GM18873 (cell line): Measurements from ENCODE around the gene SREBF2.

Experiments used
- ATAC-seq: cut with Tn5 transposase; IDR thresholded peaks from one replicate; pipeline ENCODE4 v1.9.1; 2021; ENCODE audit warnings: mild to moderate bottlenecking, moderate library complexity, moderate number of reproducible peaks; ENCODE audit not compliant: unreplicated experiment, low FRiP score

The SREBF2 gene

GRCh38 chr22:41906822-41907221 is 73.9 kb downstream of the SREBF2 start:
- no peak for ATAC-seq

GRCh38 chr22:41907436-41908401 is 74.8 kb downstream of the SREBF2 start:
- no peak for ATAC-seq

GRCh38 chr22:41908411-41909309 is 75.8 kb downstream of the SREBF2 start:
- ATAC-seq, result no peak

- ATAC-seq, result no peak
Observed at GRCh38 chr22:41909310-41910049, 76.6 kb downstream of the SREBF2 start.

GRCh38 chr22:41910050-41911000 is 77.4 kb downstream of the SREBF2 start:
- no peak for ATAC-seq

- no peak for ATAC-seq
Observed at GRCh38 chr22:41911001-41911611, 78.2 kb downstream of the SREBF2 start.

GRCh38 chr22:41912338-41913039 is 79.6 kb downstream of the SREBF2 start:
- no peak for ATAC-seq

- ATAC-seq, result no peak
Observed at GRCh38 chr22:41913040-41913719, 80.3 kb downstream of the SREBF2 start.

GRCh38 chr22:41913842-41914534 is 81.1 kb downstream of the SREBF2 start:
- no peak for ATAC-seq

- ATAC-seq, result no peak
Observed at GRCh38 chr22:41914611-41915034, 81.7 kb downstream of the SREBF2 start.

- no peak for ATAC-seq
Observed at GRCh38 chr22:41915035-41915785, 82.3 kb downstream of the SREBF2 start, which contains the start of gene SHISA8. SHISA8 (minus strand) TSS chr22:41915074; CDS start chr22:41914667, 407 bp downstream.

- no peak for ATAC-seq
Observed at GRCh38 chr22:41915786-41916493, 83.0 kb downstream of the SREBF2 start.

- no peak for ATAC-seq
Observed at GRCh38 chr22:41916745-41917358, 83.9 kb downstream of the SREBF2 start.

- no peak for ATAC-seq
Observed at GRCh38 chr22:41917375-41917902, 84.5 kb downstream of the SREBF2 start.
